Measurements from ENCODE around the gene CD164L2. TPM values are rescaled to one million over a fixed set of nuclear protein-coding genes. Genes with fewer than 3 reads are reported as not detected.

The CD164L2 gene
- total and polyA plus RNA-seq, 2 donors (not counting 1 experiment from before 2014, with no cell fraction given) = not detected

- peaks cover 29 to 51% of the 10 kb centered on the region in 2 donors for H3K4me1 ChIP-seq (ENCODE audit: control insufficient read depth in 2 of 2, insufficient read depth in 2 of 2, low read length in 2 of 2)
These were observed 37.9 kb downstream of the CD164L2 start for GRCh38 chr1:27345272-27345671.

More at GRCh38 chr1:27345272-27345671, 37.9 kb downstream of the CD164L2 start:
- ATAC-seq (ENCODE audit: low read depth) = no peak
- TF ChIP-seq EZH2 (IDR thresholded peaks at IDR 0.05; ENCODE audit: borderline replicate concordance, insufficient read depth, low read depth, low read length, poor library complexity, severe bottlenecking) = no peak
- TF ChIP-seq CTCF (IDR thresholded peaks at IDR 0.05) = no peak
- Histone ChIP-seq H3K27me3 (replicated peaks in 1 of 4; ENCODE audit: control extremely low read depth in 1 of 4, control insufficient read depth in 3 of 4, insufficient read depth in 4 of 4, low read length in 3 of 4) (no peaks in the 10 kb centered on the region), H3K4me3 (ENCODE audit: control extremely low read depth in 1 of 5, extremely low read depth in 1 of 5, insufficient read depth in 1 of 5, low read depth in 2 of 5, low read length in 4 of 5) (no peak overlapping the region), H3K9ac (ENCODE audit: low read length) (no peak overlapping the region), H3K27ac (ENCODE audit: low read length in 2 of 2) (no peak overlapping the region), H3K4me2 (replicated peaks; ENCODE audit: low read depth, low read length, poor library complexity, severe bottlenecking) (peak overlapping the region; percentile 38), H3K36me3 (replicated peaks in 1 of 2; ENCODE audit: control extremely low read depth in 1 of 2, control insufficient read depth in 1 of 2, extremely low read depth in 1 of 2, insufficient read depth in 2 of 2, low read length in 1 of 2) (peaks cover 0 to 42% of the 10 kb centered on the region in 2 experiments), H2AFZ (ENCODE audit: insufficient read depth, low read depth, low read length, poor library complexity, severe bottlenecking) (no peak overlapping the region), H3K79me2 (ENCODE audit: control insufficient read depth, insufficient read depth, low read length) (peaks cover 59% of the 10 kb centered on the region), H3K9me3 (ENCODE audit: control extremely low read depth in 1 of 3, control insufficient read depth in 2 of 3, insufficient read depth in 1 of 3, low read length in 2 of 3) (peaks cover 0 to 2% (median 0%) of the 10 kb centered on the region in 3 donors), H4K20me1 (ENCODE audit: control insufficient read depth, insufficient read depth, low read length, poor library complexity, severe bottlenecking) (peaks cover 12% of the 10 kb centered on the region)
- ChIA-PET CTCF (interaction anchor here (0.5 to 12.7 kb wide), 5 partner anchors 12 to 145 kb away, joined by 3 to 132 read pairs (median 4); partner anchors contain the start of gene MAP3K6), POLR2A (interaction anchor here (0.9 to 1.4 kb wide), 2 partner anchors 9 to 20 kb away, joined by 3 to 7 read pairs; no protein-coding TSS in a partner anchor)
- intact Hi-C loops (cut with micrococcal nuclease) = no loop called here
- Mint-ChIP-seq H3K9me3 (ENCODE audit: insufficient read depth) (no peaks in the 10 kb centered on the region), H3K4me3 (no peak overlapping the region), H3K27me3 (no peaks in the 10 kb centered on the region), H3K27ac (no peak overlapping the region), H3K4me1 (peaks cover 56% of the 10 kb centered on the region)
- WGBS (ENCODE audit: insufficient coverage) = 94% methylated on average over 12 of the region's 12 CpGs
- no peak for DNase-seq
